ENCODE measurements around the gene VIT. TPM values are rescaled to one million over a fixed set of nuclear protein-coding genes. Genes with fewer than 3 reads are reported as not detected.

The VIT gene
- total RNA-seq, 1 experiment from 2014 or later: not detected

DNA sequence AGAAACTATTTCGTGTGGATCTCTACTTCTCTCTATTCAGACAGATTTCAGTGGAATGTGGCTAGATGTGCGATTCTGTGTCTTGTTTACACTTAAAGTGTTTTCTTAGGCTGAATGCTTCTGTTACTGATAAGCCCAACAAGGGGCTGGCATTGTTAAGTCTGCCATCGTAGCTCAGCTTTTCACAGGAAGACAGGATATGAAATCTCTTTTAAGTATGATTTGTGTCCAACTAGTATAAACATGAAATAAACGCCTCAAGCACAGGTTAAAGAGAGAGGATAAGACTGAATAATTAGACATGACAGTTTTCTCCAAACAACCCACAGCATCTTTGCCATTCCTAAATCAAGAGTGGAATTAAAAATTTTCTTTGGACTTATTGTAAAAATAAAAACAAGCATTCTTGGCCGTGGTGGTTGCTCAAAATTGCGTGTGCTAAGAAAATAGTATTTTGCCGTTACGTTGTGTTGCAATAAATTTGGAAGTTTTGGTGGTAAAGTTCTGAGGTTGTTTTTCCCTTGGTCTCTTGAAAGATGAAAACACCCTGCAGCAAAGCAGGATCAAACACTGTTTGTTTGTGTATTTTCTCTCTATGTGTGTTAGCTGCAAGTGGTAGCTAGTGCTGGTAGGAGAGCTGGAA, 1.0 kb downstream of the VIT start:
- CTCF ChIA-PET: no interaction called here
- no peaks in the 10 kb centered on the region for H3F3A ChIP-seq (ENCODE audit: low read length, unreplicated experiment)
- no peak overlapping the region for H3K4me3 ChIP-seq (ENCODE audit: low read length)
- TF ChIP-seq CTCF (conservative IDR thresholded peaks at IDR 0.05; ENCODE audit: low read depth, low read length) (no peak), EZH2phosphoT487 (IDR thresholded peaks at IDR 0.05; ENCODE audit: borderline replicate concordance, low read length) (no peak), EZH2 (IDR thresholded peaks at IDR 0.05; ENCODE audit: low read length, unreplicated experiment) (no peak)
- ATAC-seq: no peak
- H3K27ac ChIP-seq (ENCODE audit: low read length): no peak overlapping the region
- H3K36me3 ChIP-seq (ENCODE audit: low read depth, low read length): no peaks in the 10 kb centered on the region
- H4K20me1 ChIP-seq (ENCODE audit: low read length): no peaks in the 10 kb centered on the region
- H2AFZ ChIP-seq (ENCODE audit: low read length): no peak overlapping the region
- no TSS peak for BruUV-seq (replicated peaks)
- POLR2A ChIA-PET (ENCODE audit: unreplicated experiment): no interaction called here
- H3K9me2 ChIP-seq (replicated peaks; ENCODE audit: low read length): no peaks in the 10 kb centered on the region
- no peaks in the 10 kb centered on the region for H3K79me2 ChIP-seq (ENCODE audit: low read length)
- peaks cover 12% of the 10 kb centered on the region for H3K4me1 ChIP-seq (ENCODE audit: insufficient read depth, low read length)
- DNase-seq: no peak
- no peak overlapping the region for H3K9ac ChIP-seq (ENCODE audit: low read length)
- no peak overlapping the region for H3K4me2 ChIP-seq (ENCODE audit: low read length)
- intact Hi-C loops (cut with micrococcal nuclease): loop anchor here (5.0 to 10.0 kb wide), 2 partner anchors 80 to 217 kb away; no protein-coding TSS in a partner anchor
- no peaks in the 10 kb centered on the region for H3K9me3 ChIP-seq (ENCODE audit: low read length)
- H3K27me3 ChIP-seq (ENCODE audit: low read length): no peaks in the 10 kb centered on the region

DNA sequence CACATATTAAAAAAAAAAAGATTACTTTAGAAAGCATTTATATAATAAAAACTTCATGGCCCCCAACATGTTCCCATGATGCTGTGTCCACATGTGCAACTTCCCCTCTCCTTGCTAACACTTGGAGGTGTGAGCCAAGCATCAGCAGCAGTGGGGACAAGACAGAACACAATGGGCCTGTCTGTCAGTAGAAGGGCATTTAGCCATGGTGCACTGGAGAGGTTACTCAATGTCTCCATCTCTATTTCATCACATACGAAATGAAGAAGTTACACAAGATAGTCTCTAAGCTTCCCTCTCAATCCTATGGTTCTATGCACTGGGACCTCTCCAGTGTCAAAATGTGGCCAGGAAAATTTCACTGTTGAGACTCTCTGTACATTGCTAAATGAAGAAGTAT, 2.5 kb downstream of the VIT start:
- H3K4me1 ChIP-seq (ENCODE audit: insufficient read depth, low read length): peaks cover 17% of the 10 kb centered on the region
- no peaks in the 10 kb centered on the region for H3K36me3 ChIP-seq (ENCODE audit: low read depth, low read length)
- no TSS peak for BruUV-seq (replicated peaks)
- intact Hi-C loops (cut with micrococcal nuclease): loop anchor here (5.0 to 10.0 kb wide), 2 partner anchors 78 to 216 kb away; no protein-coding TSS in a partner anchor
- no peak overlapping the region for H3K4me2 ChIP-seq (ENCODE audit: low read length)
- no peak overlapping the region for H2AFZ ChIP-seq (ENCODE audit: low read length)
- H3K9ac ChIP-seq (ENCODE audit: low read length): no peak overlapping the region
- H3K4me3 ChIP-seq (ENCODE audit: low read length): no peak overlapping the region
- H3K79me2 ChIP-seq (ENCODE audit: low read length): no peaks in the 10 kb centered on the region
- ATAC-seq (no peak), DNase-seq (no peak)
- POLR2A ChIA-PET (ENCODE audit: unreplicated experiment): no interaction called here
- no peaks in the 10 kb centered on the region for H3K27me3 ChIP-seq (ENCODE audit: low read length)
- H3K9me2 ChIP-seq (replicated peaks; ENCODE audit: low read length): no peaks in the 10 kb centered on the region
- H3F3A ChIP-seq (ENCODE audit: low read length, unreplicated experiment): no peaks in the 10 kb centered on the region
- CTCF ChIA-PET: no interaction called here
- TF ChIP-seq EZH2 (IDR thresholded peaks at IDR 0.05; ENCODE audit: low read length, unreplicated experiment) (no peak), CTCF (conservative IDR thresholded peaks at IDR 0.05; ENCODE audit: low read depth, low read length) (no peak), EZH2phosphoT487 (IDR thresholded peaks at IDR 0.05; ENCODE audit: borderline replicate concordance, low read length) (no peak)
- H3K27ac ChIP-seq (ENCODE audit: low read length): no peak overlapping the region
- H4K20me1 ChIP-seq (ENCODE audit: low read length): no peaks in the 10 kb centered on the region
- no peaks in the 10 kb centered on the region for H3K9me3 ChIP-seq (ENCODE audit: low read length)

GRCh38 chr2:36700311-36700710, 3.8 kb downstream of the VIT start:
- intact Hi-C loops (cut with micrococcal nuclease): no loop called here
- Histone ChIP-seq H3K36me3 (ENCODE audit: low read depth, low read length) (no peaks in the 10 kb centered on the region), H3K4me3 (ENCODE audit: low read length) (no peak overlapping the region), H3K79me2 (ENCODE audit: low read length) (no peaks in the 10 kb centered on the region), H3K4me1 (ENCODE audit: insufficient read depth, low read length) (peaks cover 17% of the 10 kb centered on the region), H3K27me3 (ENCODE audit: low read length) (no peaks in the 10 kb centered on the region), H3K27ac (ENCODE audit: low read length) (no peak overlapping the region), H3K4me2 (ENCODE audit: low read length) (no peak overlapping the region), H3K9ac (ENCODE audit: low read length) (no peak overlapping the region), H3K9me3 (ENCODE audit: low read length) (no peaks in the 10 kb centered on the region), H2AFZ (ENCODE audit: low read length) (no peak overlapping the region), H4K20me1 (ENCODE audit: low read length) (no peaks in the 10 kb centered on the region), H3K9me2 (replicated peaks; ENCODE audit: low read length) (no peaks in the 10 kb centered on the region), H3F3A (ENCODE audit: low read length, unreplicated experiment) (no peaks in the 10 kb centered on the region)
- TF ChIP-seq EZH2 (IDR thresholded peaks at IDR 0.05; ENCODE audit: low read length, unreplicated experiment): no peak
- TF ChIP-seq CTCF (conservative IDR thresholded peaks at IDR 0.05; ENCODE audit: low read depth, low read length): no peak
- no peak for TF ChIP-seq EZH2phosphoT487 (IDR thresholded peaks at IDR 0.05; ENCODE audit: borderline replicate concordance, low read length)
- no peak for DNase-seq
- no peak for ATAC-seq
- CTCF ChIA-PET: interaction anchor here (0.7 kb wide), 1 partner anchor 161 kb away, joined by 3 read pairs; no protein-coding TSS in a partner anchor
- POLR2A ChIA-PET (ENCODE audit: unreplicated experiment): no interaction called here
- BruUV-seq (replicated peaks): no TSS peak
